ENCODE measurements around the gene POLQ. TPM values are rescaled to one million over a fixed set of nuclear protein-coding genes. Genes with fewer than 3 reads are reported as not detected.

Gene POLQ
- total and polyA plus RNA-seq, 2 of the 4 experiments (the other 2 are of a cell fraction), result 1.8 to 5.0 TPM

- TF ChIP-seq, protein P1, sequence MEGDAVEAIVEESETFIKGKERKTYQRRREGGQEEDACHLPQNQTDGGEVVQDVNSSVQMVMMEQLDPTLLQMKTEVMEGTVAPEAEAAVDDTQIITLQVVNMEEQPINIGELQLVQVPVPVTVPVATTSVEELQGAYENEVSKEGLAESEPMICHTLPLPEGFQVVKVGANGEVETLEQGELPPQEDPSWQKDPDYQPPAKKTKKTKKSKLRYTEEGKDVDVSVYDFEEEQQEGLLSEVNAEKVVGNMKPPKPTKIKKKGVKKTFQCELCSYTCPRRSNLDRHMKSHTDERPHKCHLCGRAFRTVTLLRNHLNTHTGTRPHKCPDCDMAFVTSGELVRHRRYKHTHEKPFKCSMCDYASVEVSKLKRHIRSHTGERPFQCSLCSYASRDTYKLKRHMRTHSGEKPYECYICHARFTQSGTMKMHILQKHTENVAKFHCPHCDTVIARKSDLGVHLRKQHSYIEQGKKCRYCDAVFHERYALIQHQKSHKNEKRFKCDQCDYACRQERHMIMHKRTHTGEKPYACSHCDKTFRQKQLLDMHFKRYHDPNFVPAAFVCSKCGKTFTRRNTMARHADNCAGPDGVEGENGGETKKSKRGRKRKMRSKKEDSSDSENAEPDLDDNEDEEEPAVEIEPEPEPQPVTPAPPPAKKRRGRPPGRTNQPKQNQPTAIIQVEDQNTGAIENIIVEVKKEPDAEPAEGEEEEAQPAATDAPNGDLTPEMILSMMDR (conservative IDR thresholded peaks at IDR 0.05; ENCODE audit: low read depth, low read length), result no peak
- no peak for TF ChIP-seq MAFK (IDR thresholded peaks at IDR 0.05; ENCODE audit: low read depth, low read length)
Observed at GRCh38 chr3:121545574-121546455, at the start of gene POLQ (continued).

DNA sequence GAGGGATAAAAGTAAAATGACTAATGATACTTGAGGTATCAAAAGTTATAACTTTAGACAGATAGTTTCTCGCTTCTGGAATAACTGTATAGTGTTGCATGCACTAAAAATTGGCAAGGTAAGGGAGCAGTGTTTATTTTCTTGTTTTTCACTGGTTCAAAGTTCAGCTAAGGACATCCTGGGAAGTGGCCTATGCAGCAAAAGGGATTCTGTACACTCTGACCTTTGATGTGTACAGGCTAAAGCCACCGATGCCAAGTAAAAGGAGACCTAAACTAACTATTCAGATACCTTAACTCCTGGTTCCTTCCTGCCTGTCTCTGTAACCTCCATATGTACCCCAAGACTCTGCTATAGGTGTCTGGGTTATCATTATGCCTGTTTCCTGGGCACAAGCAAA, 49.1 kb upstream of the POLQ start:
- no peak overlapping the region for H2AK5ac ChIP-seq (ENCODE audit: low read depth, low read length)
- H3K4ac ChIP-seq (ENCODE audit: low read depth, low read length), result no peak overlapping the region
- H3K79me1 ChIP-seq (ENCODE audit: low read depth in 1 of 2, low read length in 2 of 2), result no peaks in the 10 kb centered on the region
- H3K9ac ChIP-seq (ENCODE audit: low read depth, low read length), result no peak overlapping the region
- H2BK120ac ChIP-seq (ENCODE audit: low read depth, low read length), result no peak overlapping the region
- peaks cover 5% of the 10 kb centered on the region for H3K27me3 ChIP-seq (ENCODE audit: control insufficient read depth, insufficient read depth, low read length)
- DNase-seq (no peak), ATAC-seq (ENCODE audit: low read depth) (no peak)
- no peak overlapping the region for H3K4me3 ChIP-seq (ENCODE audit: insufficient read depth, low read depth, low read length)
- no peak overlapping the region for H4K91ac ChIP-seq (ENCODE audit: insufficient read depth, low read depth, low read length)
- no peak overlapping the region for H3K18ac ChIP-seq (ENCODE audit: low read depth, low read length)
- H2BK20ac ChIP-seq (ENCODE audit: low read depth, low read length), result no peak overlapping the region
- dilution Hi-C loops (cut with HindIII; ENCODE audit: low sequenced_read_pairs, unreplicated experiment), result no loop called here
- no peak overlapping the region for H4K5ac ChIP-seq (ENCODE audit: low read depth, low read length)
- H3K27ac ChIP-seq (ENCODE audit: insufficient read depth, low read length), result no peak overlapping the region
- H2AK9ac ChIP-seq (replicated peaks; ENCODE audit: low read depth, low read length, poor library complexity), result no peak overlapping the region
- no peak for TF ChIP-seq RCOR1 (IDR thresholded peaks at IDR 0.05; ENCODE audit: insufficient replicate concordance, low read length)
- no peak for TF ChIP-seq CHD1 (IDR thresholded peaks at IDR 0.05; ENCODE audit: low read depth, low read length)
- no peak for TF ChIP-seq BHLHE40 (IDR thresholded peaks at IDR 0.05; ENCODE audit: low read depth, low read length)
- TF ChIP-seq POLR2A (IDR thresholded peaks at IDR 0.05; ENCODE audit: low read depth, low read length), result no peak
- no peak for TF ChIP-seq MXI1 (IDR thresholded peaks at IDR 0.05; ENCODE audit: borderline replicate concordance, low read depth, low read length)
- H3K23ac ChIP-seq (ENCODE audit: low read depth, low read length), result no peak overlapping the region
- H3K9me3 ChIP-seq (ENCODE audit: control insufficient read depth, insufficient read depth, low read length), result no peaks in the 10 kb centered on the region
- no peak overlapping the region for H2BK15ac ChIP-seq (ENCODE audit: low read depth, low read length)
- no peak overlapping the region for H3K14ac ChIP-seq (replicated peaks; ENCODE audit: low read depth, low read length)
- no peaks in the 10 kb centered on the region for H4K20me1 ChIP-seq (ENCODE audit: insufficient read depth, low read length)
- ChIA-PET POLR2A (ENCODE audit: unreplicated experiment) (no interaction called here), CTCF (no interaction called here)
- no CpG with 5 or more reads among the region's 2 CpGs for WGBS, 2 experiments (ENCODE audit: extremely low coverage in 2 of 2, insufficient read length in 1 of 2)
- in situ Hi-C loops (cut with MboI; ENCODE audit: low sequenced_read_pairs), result no loop called here
- no peak overlapping the region for H2AFZ ChIP-seq (replicated peaks; ENCODE audit: low read length, poor library complexity)
- H3K9me1 ChIP-seq (ENCODE audit: insufficient read depth, low read length), result no peaks in the 10 kb centered on the region
- no peak overlapping the region for H3K56ac ChIP-seq (ENCODE audit: extremely low read depth, insufficient read depth, low read length)
- intact Hi-C loops (cut with micrococcal nuclease), result no loop called here
- no peaks in the 10 kb centered on the region for H3K36me3 ChIP-seq (ENCODE audit: control insufficient read depth, insufficient read depth, low read length)
- no peak overlapping the region for H2BK5ac ChIP-seq (ENCODE audit: low read depth, low read length, poor library complexity, severe bottlenecking)
- no TSS peak for BruUV-seq (replicated peaks)
- no peak overlapping the region for H3K4me2 ChIP-seq (ENCODE audit: low read depth, low read length)
- no peak overlapping the region for H4K8ac ChIP-seq (ENCODE audit: low read depth in 2 of 2, low read length in 2 of 2)
- no peaks in the 10 kb centered on the region for H3K4me1 ChIP-seq (ENCODE audit: control insufficient read depth, insufficient read depth, low read length)

Measured in IMR-90 (cell line).